GM18873 (cell line): ENCODE data around the gene NFKBIA.
"Not testable (repeated sequence)": the region's sequence is repeated elsewhere in the genome, so short reads cannot be mapped to it uniquely, and the experiment has no call there.

Source experiments
- ATAC-seq: cut with Tn5 transposase; IDR thresholded peaks from one replicate; pipeline ENCODE4 v1.9.1; 2021; ENCODE audit warnings: mild to moderate bottlenecking, moderate library complexity, moderate number of reproducible peaks; ENCODE audit not compliant: unreplicated experiment, low FRiP score

Gene NFKBIA

GRCh38 chr14:35410858-35411257, 6.3 kb upstream of the NFKBIA start:
- no peak for ATAC-seq

- ATAC-seq, result no peak
Observed at GRCh38 chr14:35409595-35409994, 5.0 kb upstream of the NFKBIA start.

- ATAC-seq, result no peak
Observed at GRCh38 chr14:35408026-35408425, 3.5 kb upstream of the NFKBIA start.

- ATAC-seq, result no peak
Observed at GRCh38 chr14:35407306-35407630, 2.7 kb upstream of the NFKBIA start.

GRCh38 chr14:35406506-35407305, 2.2 kb upstream of the NFKBIA start:
- no peak for ATAC-seq

GRCh38 chr14:35406090-35406489, 1.5 kb upstream of the NFKBIA start:
- ATAC-seq, result no peak

- ATAC-seq, result no peak
Observed at GRCh38 chr14:35405304-35405996, 901 bp upstream of the NFKBIA start.

GRCh38 chr14:35403603-35404448, 723 bp downstream of the NFKBIA start:
- ATAC-seq, result peak; percentile 43

- no peak for ATAC-seq
Observed at GRCh38 chr14:35403114-35403602, 1.4 kb downstream of the NFKBIA start.

GRCh38 chr14:35402323-35403113, 2.0 kb downstream of the NFKBIA start:
- ATAC-seq, result no peak

- no peak for ATAC-seq
Observed at GRCh38 chr14:35401422-35402265, 2.9 kb downstream of the NFKBIA start.

- ATAC-seq, result no peak
Observed at GRCh38 chr14:35400648-35401421, 3.7 kb downstream of the NFKBIA start.

GRCh38 chr14:35399083-35399937, 5.2 kb downstream of the NFKBIA start:
- ATAC-seq, result no peak

GRCh38 chr14:35398071-35398584, 6.4 kb downstream of the NFKBIA start:
- no peak for ATAC-seq

- not testable (repeated sequence) for ATAC-seq
Observed at GRCh38 chr14:35396610-35397009, 7.9 kb downstream of the NFKBIA start.

GRCh38 chr14:35395283-35395682, 9.3 kb downstream of the NFKBIA start:
- ATAC-seq, result no peak

- ATAC-seq, result no peak
Observed at GRCh38 chr14:35394326-35395013, 10.1 kb downstream of the NFKBIA start.
